Measurements from ENCODE around the gene ESF1.

Gene ESF1

GRCh38 chr20:13784893-13785715 lies at the start of gene ESF1, which contains the start of gene NDUFAF5:
TSS of gene ESF1 (minus strand) at chr20:13784919. CDS start at chr20:13783140, 1,779 bp downstream.
TSS of gene NDUFAF5 (plus strand) at chr20:13785028. CDS start at chr20:13785069, 41 bp downstream.
- peak; percentile 77 to 87 (median 81) for DNase-seq (ENCODE audit: low read depth in 4 of 4, low spot score in 1 of 4)

GRCh38 chr20:13831476-13831875 lies 46.8 kb upstream of the ESF1 start:
- no peak for DNase-seq (ENCODE audit: low read depth in 4 of 4, low spot score in 1 of 4)

GRCh38 chr20:13825465-13825864 lies 40.7 kb upstream of the ESF1 start:
- no peak for DNase-seq (ENCODE audit: low read depth in 4 of 4, low spot score in 1 of 4)

GRCh38 chr20:13824459-13824858 lies 39.7 kb upstream of the ESF1 start:
- no peak for DNase-seq (ENCODE audit: low read depth in 4 of 4, low spot score in 1 of 4)

- DNase-seq (ENCODE audit: low read depth in 4 of 4, low spot score in 1 of 4) = no peak
Measured at GRCh38 chr20:13822459-13822858, 37.7 kb upstream of the ESF1 start.

- no peak for DNase-seq (ENCODE audit: low read depth in 4 of 4, low spot score in 1 of 4)
Measured at GRCh38 chr20:13821876-13822275, 37.2 kb upstream of the ESF1 start.

GRCh38 chr20:13819885-13820645 lies 35.3 kb upstream of the ESF1 start:
- no peak for DNase-seq (ENCODE audit: low read depth in 4 of 4, low spot score in 1 of 4)

GRCh38 chr20:13817342-13817741 lies 32.6 kb upstream of the ESF1 start:
- no peak for DNase-seq (ENCODE audit: low read depth in 4 of 4, low spot score in 1 of 4)

GRCh38 chr20:13816757-13817156 lies 32.0 kb upstream of the ESF1 start:
- DNase-seq (ENCODE audit: low read depth in 4 of 4, low spot score in 1 of 4) = no peak

- DNase-seq (ENCODE audit: low read depth in 4 of 4, low spot score in 1 of 4) = no peak
Measured at GRCh38 chr20:13814672-13815071, 30.0 kb upstream of the ESF1 start.

GRCh38 chr20:13813910-13814309 lies 29.2 kb upstream of the ESF1 start:
- no peak for DNase-seq (ENCODE audit: low read depth in 4 of 4, low spot score in 1 of 4)

- DNase-seq (ENCODE audit: low read depth in 4 of 4, low spot score in 1 of 4) = no peak
Measured at GRCh38 chr20:13810446-13810845, 25.7 kb upstream of the ESF1 start.

GRCh38 chr20:13809855-13810254 lies 25.1 kb upstream of the ESF1 start:
- no peak for DNase-seq (ENCODE audit: low read depth in 4 of 4, low spot score in 1 of 4)

- no peak for DNase-seq (ENCODE audit: low read depth in 4 of 4, low spot score in 1 of 4)
Measured at GRCh38 chr20:13809373-13809772, 24.7 kb upstream of the ESF1 start.

- DNase-seq (ENCODE audit: low read depth in 4 of 4, low spot score in 1 of 4) = no peak
Measured at GRCh38 chr20:13800728-13801134, 16.0 kb upstream of the ESF1 start.

GRCh38 chr20:13799974-13800373 lies 15.3 kb upstream of the ESF1 start:
- no peak for DNase-seq (ENCODE audit: low read depth in 4 of 4, low spot score in 1 of 4)

- DNase-seq (ENCODE audit: low read depth in 4 of 4, low spot score in 1 of 4) = no peak
Measured at GRCh38 chr20:13799040-13799439, 14.3 kb upstream of the ESF1 start.

GRCh38 chr20:13794667-13795066 lies 9.9 kb upstream of the ESF1 start:
- DNase-seq (ENCODE audit: low read depth in 4 of 4, low spot score in 1 of 4) = no peak

GRCh38 chr20:13793001-13793400 lies 8.3 kb upstream of the ESF1 start:
- DNase-seq (ENCODE audit: low read depth in 4 of 4, low spot score in 1 of 4) = no peak

- DNase-seq (ENCODE audit: low read depth in 4 of 4, low spot score in 1 of 4) = no peak
Measured at GRCh38 chr20:13791540-13792459, 7.1 kb upstream of the ESF1 start.

- DNase-seq (ENCODE audit: low read depth in 4 of 4, low spot score in 1 of 4) = no peak
Measured at GRCh38 chr20:13790708-13791107, 6.0 kb upstream of the ESF1 start.
